VCaP (cell line): ENCODE data around the gene TRAFD1.

Source experiments
- H3K27ac ChIP-seq: fragments of 450-650 bp; 2 replicates; pipeline ENCODE4 v1.5.1; 2017
- TF ChIP-seq, protein P1 (sequence below): fragments of 450-650 bp; conservative IDR thresholded peaks from 2 replicates; pipeline ENCODE4 v1.5.1; 2017; ENCODE audit warnings: mild to moderate bottlenecking, moderate library complexity

The TRAFD1 gene

DNA sequence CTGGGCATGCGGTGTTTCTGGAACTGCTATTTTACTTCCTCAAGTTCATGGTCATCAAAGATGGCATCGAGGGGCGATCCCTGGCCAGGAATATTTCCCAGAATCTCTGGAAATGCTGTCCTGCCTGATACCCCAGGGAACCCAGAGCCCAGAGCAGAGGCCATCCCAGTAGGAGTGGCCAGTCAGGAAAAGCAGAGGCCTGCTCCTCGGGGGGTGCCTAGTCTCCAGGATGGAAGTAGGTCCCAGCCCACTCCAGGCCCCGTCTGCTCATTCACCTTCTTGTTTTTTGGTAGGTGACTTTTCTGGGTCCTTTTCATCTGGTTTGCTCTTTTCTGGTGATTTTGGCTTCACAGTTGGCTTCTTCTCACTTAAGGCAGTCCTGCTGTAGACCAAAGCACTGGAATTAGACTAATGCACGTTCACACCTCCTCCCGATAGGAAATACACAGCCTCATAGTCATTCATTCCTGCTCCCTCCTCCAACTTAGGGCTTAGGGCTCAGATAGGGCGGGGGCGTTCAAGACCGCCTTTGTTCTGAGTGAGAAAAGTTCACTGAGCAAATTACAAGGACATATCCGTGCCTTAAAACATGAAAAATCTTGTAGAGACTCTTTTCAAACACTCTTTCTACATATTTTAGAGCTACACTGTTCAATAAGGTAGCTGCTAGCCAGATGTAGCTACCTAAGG lies 51.1 kb downstream of the TRAFD1 start:
- H3K27ac ChIP-seq, result no peak overlapping the region

DNA sequence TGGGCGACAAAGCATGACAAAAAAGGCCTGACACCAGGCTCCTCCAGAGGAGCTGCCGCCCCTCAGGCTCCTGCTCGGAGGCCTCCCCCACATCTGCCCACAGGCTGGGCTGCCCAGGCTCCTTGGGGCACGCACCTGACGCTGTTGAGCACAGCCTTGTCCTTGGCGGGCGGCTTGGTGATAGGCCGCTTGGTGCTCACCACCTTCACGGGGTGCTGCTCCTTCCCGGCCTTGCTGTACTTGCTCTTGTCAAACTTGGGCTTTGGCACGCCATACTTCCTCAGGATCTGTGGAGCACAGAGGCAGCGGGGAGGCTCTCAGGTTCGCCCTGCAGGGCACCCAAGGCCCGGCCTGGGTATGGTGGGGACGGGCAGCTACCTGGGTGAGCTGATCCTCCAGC lies 53.4 kb downstream of the TRAFD1 start:
- TF ChIP-seq, protein P1, sequence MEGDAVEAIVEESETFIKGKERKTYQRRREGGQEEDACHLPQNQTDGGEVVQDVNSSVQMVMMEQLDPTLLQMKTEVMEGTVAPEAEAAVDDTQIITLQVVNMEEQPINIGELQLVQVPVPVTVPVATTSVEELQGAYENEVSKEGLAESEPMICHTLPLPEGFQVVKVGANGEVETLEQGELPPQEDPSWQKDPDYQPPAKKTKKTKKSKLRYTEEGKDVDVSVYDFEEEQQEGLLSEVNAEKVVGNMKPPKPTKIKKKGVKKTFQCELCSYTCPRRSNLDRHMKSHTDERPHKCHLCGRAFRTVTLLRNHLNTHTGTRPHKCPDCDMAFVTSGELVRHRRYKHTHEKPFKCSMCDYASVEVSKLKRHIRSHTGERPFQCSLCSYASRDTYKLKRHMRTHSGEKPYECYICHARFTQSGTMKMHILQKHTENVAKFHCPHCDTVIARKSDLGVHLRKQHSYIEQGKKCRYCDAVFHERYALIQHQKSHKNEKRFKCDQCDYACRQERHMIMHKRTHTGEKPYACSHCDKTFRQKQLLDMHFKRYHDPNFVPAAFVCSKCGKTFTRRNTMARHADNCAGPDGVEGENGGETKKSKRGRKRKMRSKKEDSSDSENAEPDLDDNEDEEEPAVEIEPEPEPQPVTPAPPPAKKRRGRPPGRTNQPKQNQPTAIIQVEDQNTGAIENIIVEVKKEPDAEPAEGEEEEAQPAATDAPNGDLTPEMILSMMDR, result no peak
- no peak overlapping the region for H3K27ac ChIP-seq

More for the DNA sequence above, 51.1 kb downstream of the TRAFD1 start:
- TF ChIP-seq, protein P1, result no peak

DNA sequence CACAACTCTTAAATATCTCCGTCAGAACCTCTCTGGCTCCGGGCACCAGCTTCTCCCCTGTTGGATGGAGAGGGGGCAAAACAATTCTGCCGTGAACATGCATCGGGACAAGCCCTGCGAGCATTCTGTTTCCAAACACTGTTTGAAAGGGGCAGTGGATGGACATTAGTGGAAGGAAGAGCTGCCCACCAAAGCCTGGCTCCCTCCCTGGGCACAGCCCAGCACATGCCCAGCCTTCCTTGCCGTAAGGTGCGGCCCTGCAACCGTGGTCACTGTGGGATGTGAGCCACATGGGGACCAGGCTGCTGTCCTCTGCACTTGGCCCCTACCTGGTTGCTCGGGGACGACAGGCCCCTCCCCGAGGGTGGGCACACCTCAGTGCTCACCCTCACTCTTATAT lies 54.0 kb downstream of the TRAFD1 start:
- no peak overlapping the region for H3K27ac ChIP-seq
- TF ChIP-seq, protein P1, result no peak

DNA sequence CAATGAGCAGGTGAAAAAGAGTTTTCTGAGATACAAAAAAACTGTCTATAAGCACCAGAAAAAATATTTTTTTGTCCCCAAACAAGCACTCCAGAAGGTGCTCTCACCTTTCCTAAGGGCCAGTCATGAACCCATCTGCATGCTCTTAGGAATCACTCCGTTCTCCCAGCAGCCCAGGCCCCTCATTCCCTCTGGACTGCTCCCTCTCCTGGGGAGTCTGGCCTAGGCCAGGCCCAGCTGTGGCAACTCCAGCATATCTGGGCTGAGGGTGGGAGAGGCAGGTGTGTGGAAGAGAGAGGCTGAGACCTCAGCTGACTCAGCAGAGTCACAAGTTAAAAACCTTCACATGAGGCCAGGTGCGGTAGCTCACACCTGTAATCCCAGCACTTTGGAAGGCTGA lies 54.6 kb downstream of the TRAFD1 start:
- TF ChIP-seq, protein P1, result no peak
- no peak overlapping the region for H3K27ac ChIP-seq

DNA sequence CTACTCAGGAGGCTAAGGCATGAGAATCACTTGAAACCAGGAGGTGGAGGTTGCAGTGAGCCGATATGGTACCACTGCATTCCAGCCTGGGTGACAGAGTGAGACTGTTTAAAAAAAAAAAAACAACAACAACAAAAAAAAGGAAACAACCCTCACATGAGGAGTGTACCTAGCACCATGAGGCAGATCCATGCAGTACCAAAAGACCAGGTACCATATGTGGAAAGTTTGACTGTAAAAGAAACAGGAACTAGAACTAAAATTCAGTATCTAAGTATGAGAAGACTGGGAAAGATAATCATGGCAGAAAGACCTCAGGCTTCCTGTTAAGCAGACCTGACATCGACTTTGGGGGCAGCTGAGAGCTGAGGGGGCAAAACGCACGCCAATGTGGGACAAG lies 55.1 kb downstream of the TRAFD1 start:
- TF ChIP-seq, protein P1, result no peak

DNA sequence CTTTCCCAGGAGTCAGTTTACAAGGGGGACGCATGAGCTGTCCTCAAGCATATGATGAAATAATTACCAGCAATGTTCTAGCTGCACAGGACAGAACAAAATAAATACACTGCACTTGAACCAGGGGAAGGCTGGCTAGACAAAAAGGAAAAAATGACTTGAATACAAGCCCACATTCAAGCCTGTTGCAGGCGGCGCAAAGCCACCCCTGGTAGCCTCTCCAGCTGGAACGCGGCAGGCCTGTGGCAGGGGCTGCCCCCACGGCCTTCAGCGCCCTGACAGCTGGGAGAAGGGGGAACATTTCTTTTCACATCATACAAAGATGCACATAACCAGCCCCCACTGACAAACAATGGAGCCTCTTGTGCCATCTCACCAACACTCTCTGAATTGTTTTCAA lies 57.1 kb downstream of the TRAFD1 start:
- H3K27ac ChIP-seq, result no peak overlapping the region

More for the DNA sequence above, 55.1 kb downstream of the TRAFD1 start:
- no peak overlapping the region for H3K27ac ChIP-seq

DNA sequence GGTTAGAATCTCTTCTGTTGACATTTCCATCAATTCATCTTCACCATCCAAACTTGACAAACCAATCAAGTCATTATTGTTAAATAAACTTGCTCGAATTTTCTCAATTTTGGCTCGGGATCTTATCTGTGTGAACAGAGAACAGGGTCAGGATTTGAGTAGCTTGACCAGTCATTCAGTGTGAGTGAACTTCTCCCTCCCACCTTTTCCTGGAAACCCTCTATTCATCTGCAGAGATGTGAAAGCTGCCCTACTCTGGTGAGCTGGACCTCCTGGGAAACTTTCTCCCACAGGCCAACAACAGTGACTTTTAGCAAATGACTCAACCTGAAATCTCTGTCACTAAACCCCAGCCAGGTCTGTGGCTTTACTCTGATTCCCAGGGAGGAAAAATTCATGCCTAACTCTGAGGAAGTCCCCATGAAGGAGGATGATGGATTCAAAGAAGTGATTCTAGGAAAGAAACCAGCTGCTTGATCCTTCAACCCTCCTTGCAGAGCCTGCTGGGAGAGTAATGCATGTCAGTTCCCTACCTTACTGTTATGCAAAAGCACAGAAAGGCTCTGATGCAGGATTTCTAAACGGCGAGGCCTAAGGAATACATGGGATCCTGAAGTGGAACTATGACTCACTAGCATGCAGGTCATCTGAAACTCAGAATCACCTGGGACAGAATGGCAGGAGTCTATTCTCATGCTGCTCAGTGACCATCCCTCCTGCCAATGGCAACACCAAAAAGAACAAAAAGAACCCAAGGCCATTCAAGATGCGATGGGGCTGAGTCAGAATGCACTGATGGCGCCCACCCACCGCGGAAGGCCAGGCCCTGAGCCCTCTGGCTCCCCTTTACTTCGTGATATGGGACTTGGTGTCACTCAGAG lies 58.0 kb downstream of the TRAFD1 start:
- TF ChIP-seq, protein P1, result no peak
- no peak overlapping the region for H3K27ac ChIP-seq

More for the DNA sequence above, 57.1 kb downstream of the TRAFD1 start:
- TF ChIP-seq, protein P1, result no peak
